HL-60/S4 (cell line): Measurements from ENCODE around the gene PLA2G12A.
"Not testable (repeated sequence)": the region's sequence is repeated elsewhere in the genome, so short reads cannot be mapped to it uniquely, and the experiment has no call there.

ENCODE experiments used
- in situ Hi-C: fragments of 300-500 bp; cut with MboI; formaldehyde crosslinking; loops from 2 replicates; pipeline ENCODE4 v1.14.3; 2022; ENCODE audit warnings: low sequenced_read_pairs

Gene PLA2G12A

DNA sequence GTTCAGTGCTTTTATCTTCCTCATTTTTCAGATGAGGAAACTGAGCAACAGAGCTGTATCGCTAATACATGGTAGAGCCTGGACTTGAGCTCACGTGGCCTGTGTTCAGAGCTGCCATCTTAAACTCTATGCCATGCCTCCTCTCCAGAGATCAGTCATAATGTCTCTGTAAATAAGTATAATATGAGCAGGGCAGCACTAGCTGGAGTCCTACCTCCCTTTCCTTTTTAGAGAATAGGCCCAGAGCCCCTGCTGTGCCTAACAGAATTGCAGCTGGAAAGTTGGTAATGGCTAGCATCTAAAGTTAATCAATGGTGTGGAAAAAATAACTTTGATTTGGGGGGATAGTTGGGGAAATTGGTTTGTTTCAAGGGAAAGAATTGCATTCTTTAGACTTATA lies 47.0 kb downstream of the PLA2G12A start:
- in situ Hi-C loops, result no loop called here

DNA sequence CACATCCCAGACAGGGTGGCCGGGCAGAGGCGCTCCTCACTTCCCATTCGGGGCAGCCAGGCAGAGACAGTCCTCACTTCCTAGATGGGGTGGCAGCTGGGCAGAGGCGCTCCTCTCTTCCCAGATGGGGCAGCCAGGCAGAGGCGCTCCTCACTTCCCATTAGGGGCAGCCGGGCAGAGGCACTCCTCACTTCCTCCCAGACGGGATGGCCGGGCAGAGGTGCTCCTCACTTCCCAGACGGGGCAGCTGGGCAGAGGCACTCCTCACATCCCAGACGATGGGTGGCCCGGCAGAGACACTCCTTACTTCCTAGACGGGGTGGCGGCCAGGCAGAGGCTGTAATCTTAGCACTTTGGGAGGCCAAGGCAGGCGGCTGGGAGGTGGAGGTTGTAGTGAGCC lies 50.9 kb downstream of the PLA2G12A start:
- in situ Hi-C loops, result not testable (repeated sequence)

GRCh38 chr4:109678472-109678871 lies 51.4 kb downstream of the PLA2G12A start:
- in situ Hi-C loops, result not testable (repeated sequence)

GRCh38 chr4:109676886-109677285 lies 53.0 kb downstream of the PLA2G12A start:
- in situ Hi-C loops, result no loop called here

DNA sequence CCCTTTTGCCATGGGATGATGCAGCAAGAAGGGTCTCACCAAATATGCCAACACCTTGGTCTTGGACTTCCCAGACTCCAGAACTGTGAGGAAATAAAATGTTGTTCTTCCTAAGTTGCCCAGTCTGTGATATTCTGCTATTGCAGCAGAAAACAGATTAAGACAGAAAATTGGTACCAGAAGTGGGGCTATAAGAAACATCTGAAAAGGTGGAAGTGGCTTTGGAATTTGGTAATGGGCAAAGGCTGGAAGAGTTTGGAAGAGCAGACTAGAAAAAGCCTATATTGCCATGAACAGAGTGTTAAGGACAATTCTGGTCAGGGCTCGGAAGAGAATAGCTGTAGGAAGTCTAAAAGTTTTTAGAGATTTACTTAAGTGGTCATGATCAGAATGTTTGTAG lies 54.0 kb downstream of the PLA2G12A start:
- in situ Hi-C loops, result no loop called here

- in situ Hi-C loops, result no loop called here
Observed at GRCh38 chr4:109675181-109675580, 54.7 kb downstream of the PLA2G12A start.

GRCh38 chr4:109673303-109673702 lies 56.6 kb downstream of the PLA2G12A start:
- in situ Hi-C loops, result no loop called here

- in situ Hi-C loops, result no loop called here
Observed at GRCh38 chr4:109672169-109672930, 57.5 kb downstream of the PLA2G12A start.

GRCh38 chr4:109671350-109671749 lies 58.5 kb downstream of the PLA2G12A start:
- in situ Hi-C loops, result no loop called here

DNA sequence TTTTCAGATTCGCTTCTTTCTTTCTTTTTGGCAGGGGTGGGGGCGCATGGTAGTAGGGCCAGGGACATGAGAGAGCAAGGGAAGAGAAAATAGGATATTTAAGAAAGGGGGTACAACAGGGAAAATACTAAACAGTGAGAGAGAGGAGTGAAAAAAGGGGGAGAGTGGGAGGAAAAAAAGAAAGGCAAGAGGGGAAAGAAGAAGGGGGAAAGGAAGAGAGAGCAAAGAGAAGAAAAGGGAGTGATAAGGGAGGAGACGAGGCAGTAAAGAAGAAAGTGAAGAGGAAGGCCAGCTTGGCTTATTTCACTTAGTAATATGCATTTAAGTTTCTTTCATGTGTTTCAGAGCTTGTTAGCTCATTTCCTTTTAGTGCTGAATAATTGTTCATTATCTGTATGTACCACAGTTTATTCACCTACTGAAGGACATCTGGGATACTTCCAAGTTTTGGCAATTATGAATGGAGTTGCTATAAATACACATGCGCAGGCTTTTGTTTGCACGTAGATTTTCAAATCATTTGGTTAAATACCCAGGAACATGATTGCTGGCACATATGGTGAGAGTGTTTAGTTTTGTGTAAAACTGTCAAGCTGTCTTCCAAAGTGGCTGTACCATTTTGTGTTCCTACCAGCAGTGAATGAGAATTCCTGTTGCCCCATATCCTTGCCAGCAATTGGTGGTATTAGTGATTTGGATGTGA lies 63.9 kb downstream of the PLA2G12A start:
- in situ Hi-C loops, result no loop called here

GRCh38 chr4:109662771-109663170 lies 67.1 kb downstream of the PLA2G12A start:
- in situ Hi-C loops, result no loop called here

GRCh38 chr4:109662116-109662515 lies 67.8 kb downstream of the PLA2G12A start:
- in situ Hi-C loops, result no loop called here
